DOHH2 (cell line): ENCODE results near the gene SLC15A5.

Source experiments
- CTCF ChIP-seq: fragments of 200-600 bp; sonication (generic); IDR thresholded peaks from one replicate; pipeline ENCODE4 v1.5.1; 2014; ENCODE audit warnings: antibody characterized with exemption, mild to moderate bottlenecking, low read depth, low read length; ENCODE audit not compliant: poor library complexity, severe bottlenecking
- EZH2phosphoT487 ChIP-seq: fragments of 200-600 bp; sonication (generic); IDR thresholded peaks from 2 replicates; pipeline ENCODE4 v1.6.1; 2017; ENCODE audit warnings: borderline replicate concordance, mild to moderate bottlenecking, antibody characterized with exemption, low read length, moderate library complexity, mixed read lengths

GRCh38 chr12:16154990-16155389 is 122.5 kb downstream of the SLC15A5 start:
- TF ChIP-seq CTCF: no peak
- TF ChIP-seq EZH2phosphoT487: no peak
